Smooth muscle cell of trachea (primary cell): ENCODE measurements around the gene DNAJC11. TPM values are rescaled to one million over a fixed set of nuclear protein-coding genes. Genes with fewer than 3 reads are reported as not detected.

Experiments used
- total RNA-seq: library from RNA; depleted of rRNA; stranded (reverse); fragments of >200 nt; gene quantifications from 2 replicates; pipeline ENCODE4 v1.2.1, GENCODE V29; 2014

The DNAJC11 gene, protein sequence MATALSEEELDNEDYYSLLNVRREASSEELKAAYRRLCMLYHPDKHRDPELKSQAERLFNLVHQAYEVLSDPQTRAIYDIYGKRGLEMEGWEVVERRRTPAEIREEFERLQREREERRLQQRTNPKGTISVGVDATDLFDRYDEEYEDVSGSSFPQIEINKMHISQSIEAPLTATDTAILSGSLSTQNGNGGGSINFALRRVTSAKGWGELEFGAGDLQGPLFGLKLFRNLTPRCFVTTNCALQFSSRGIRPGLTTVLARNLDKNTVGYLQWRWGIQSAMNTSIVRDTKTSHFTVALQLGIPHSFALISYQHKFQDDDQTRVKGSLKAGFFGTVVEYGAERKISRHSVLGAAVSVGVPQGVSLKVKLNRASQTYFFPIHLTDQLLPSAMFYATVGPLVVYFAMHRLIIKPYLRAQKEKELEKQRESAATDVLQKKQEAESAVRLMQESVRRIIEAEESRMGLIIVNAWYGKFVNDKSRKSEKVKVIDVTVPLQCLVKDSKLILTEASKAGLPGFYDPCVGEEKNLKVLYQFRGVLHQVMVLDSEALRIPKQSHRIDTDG
- total RNA-seq = 31.1 and 44.5 TPM in 2 replicates

GRCh38 chr1:6701437-6702153, at the start of gene DNAJC11:
Gene DNAJC11, minus strand, starts transcription at chr1:6701816. Its CDS starts 16 bp downstream, at chr1:6701800.

GRCh38 chr1:6624710-6625583, 76.7 kb downstream of the DNAJC11 start, which contains the start of gene THAP3:
Gene THAP3, plus strand, starts transcription at chr1:6624868. Its CDS starts 351 bp downstream, at chr1:6625219.

GRCh38 chr1:6613361-6614018, 88.1 kb downstream of the DNAJC11 start, which contains the start of gene PHF13:
Gene PHF13, plus strand, starts transcription at chr1:6613731. Its CDS starts 336 bp downstream, at chr1:6614067.

DNA sequence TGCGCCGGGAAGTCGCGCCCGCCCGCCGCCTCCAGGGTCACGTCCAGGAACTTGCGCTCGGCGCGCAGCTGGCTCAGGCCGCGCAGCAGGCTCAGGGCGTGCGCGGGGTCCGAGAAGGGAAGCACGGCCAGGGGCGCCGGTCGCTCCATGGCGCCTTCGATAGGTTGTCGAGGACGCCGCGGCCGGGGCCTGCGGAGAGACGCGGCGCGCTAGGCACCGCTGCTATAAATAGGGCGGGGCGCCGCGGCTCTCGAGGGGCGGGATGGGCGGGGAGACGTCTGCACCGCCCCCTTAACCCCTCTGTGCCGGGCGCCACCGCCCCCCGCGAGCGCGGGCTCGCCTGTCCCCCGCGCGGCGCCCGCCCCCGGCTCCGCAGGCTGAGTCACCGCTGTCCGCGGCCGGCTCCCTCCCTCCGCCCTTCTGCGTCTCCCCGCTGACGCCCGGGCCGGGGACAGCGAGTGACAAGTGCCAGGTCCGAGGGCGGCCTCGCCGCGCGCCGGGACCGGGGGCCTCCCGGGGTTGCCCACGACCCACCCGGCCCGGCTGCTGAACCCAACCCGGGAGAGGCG, 98.9 kb downstream of the DNAJC11 start, which contains the start of gene KLHL21:
Gene KLHL21 (minus strand): TSS at position 201 of the 569 bp plus-strand sequence. CDS start 52 bp downstream, at position 149.

Other genes with a start within 250 kb of the DNAJC11 start
- gene TNFRSF25, start 235.6 kb downstream of the DNAJC11 start, total RNA-seq = 1.0 and 4.5 TPM in 2 replicates
- 4.4 and 10.3 TPM in 2 replicates for gene PLEKHG5, start 210.1 kb downstream of the DNAJC11 start, total RNA-seq
- gene NOL9, start 147.3 kb downstream of the DNAJC11 start, total RNA-seq = 21.1 and 24.1 TPM in 2 replicates
- gene TAS1R1, start 146.5 kb downstream of the DNAJC11 start, total RNA-seq = under 0.01 TPM in 1 of 2 replicates, not detected in the other
- gene ZBTB48, start 121.8 kb downstream of the DNAJC11 start, total RNA-seq = 14.8 and 19.4 TPM in 2 replicates
- gene KLHL21, start 98.9 kb downstream of the DNAJC11 start, total RNA-seq = 47.1 and 106 TPM in 2 replicates
- 12.6 and 17.0 TPM in 2 replicates for gene PHF13, start 88.1 kb downstream of the DNAJC11 start, total RNA-seq
- 25.5 and 32.7 TPM in 2 replicates for gene THAP3, start 76.9 kb downstream of the DNAJC11 start, total RNA-seq
- 37.9 and 98.8 TPM in 2 replicates for gene CAMTA1, start 83.6 kb upstream of the DNAJC11 start, total RNA-seq